IMR-90 (cell line): ENCODE results near the gene NPPA. TPM values are rescaled to one million over a fixed set of nuclear protein-coding genes. Genes with fewer than 3 reads are reported as not detected.

Experiments used
- ATAC-seq: fragments of 200-7000 bp; cut with Tn5 transposase; 2 replicates; pipeline ENCODE4 v1.9.1; 2020; ENCODE audit warnings: low read depth, mild to moderate bottlenecking, moderate library complexity
- BruUV-seq: library from RNA; stranded (reverse); fragments of 400-500 nt; replicated peaks from 2 replicates; lab custom pipeline; 2021; lab: Mats Ljungman, UMichigan
- CTCF ChIA-PET: fragments of 300-600 bp; formaldehyde crosslinking; extraction: SDS; loops from one replicate; lab custom pipeline; 2021; ENCODE audit warnings: antibody characterized with exemption; lab: Yijun Ruan, JAX
- POLR2A ChIA-PET: fragments of 300-600 bp; sonication (Branson Sonifier 250); formaldehyde crosslinking; loops from one replicate; lab custom pipeline; 2022; ENCODE audit warnings: antibody characterized with exemption; ENCODE audit not compliant: unreplicated experiment; lab: Charles Lee
- DNase-seq: peaks from one replicate; pipeline ENCODE4 v3.0.0; 2013
- H2AFZ ChIP-seq: replicated peaks from 2 replicates; pipeline ENCODE3; 2013; ENCODE audit warnings: low read length, mild to moderate bottlenecking; ENCODE audit not compliant: poor library complexity
- H2AK5ac ChIP-seq: 2 replicates; pipeline ENCODE4 v1.6.1; 2013; ENCODE audit warnings: low read depth, low read length, inconsistent platforms
- H2AK9ac ChIP-seq: replicated peaks from 2 replicates; pipeline ENCODE3; 2013; ENCODE audit warnings: mild to moderate bottlenecking, low read depth, low read length, moderate library complexity; ENCODE audit not compliant: poor library complexity
- H2BK120ac ChIP-seq: 2 replicates; pipeline ENCODE4 v1.6.1; 2013; ENCODE audit warnings: low read depth, low read length, inconsistent platforms
- H2BK15ac ChIP-seq: 3 replicates; pipeline ENCODE4 v1.6.1; 2013; ENCODE audit warnings: low read depth, low read length, inconsistent platforms
- H2BK20ac ChIP-seq: 2 replicates; pipeline ENCODE4 v1.6.1; 2013; ENCODE audit warnings: low read depth, mild to moderate bottlenecking, inconsistent platforms, low read length, moderate library complexity
- H2BK5ac ChIP-seq: 2 replicates; pipeline ENCODE4 v1.6.1; 2013; ENCODE audit warnings: mild to moderate bottlenecking, low read depth, low read length, inconsistent platforms; ENCODE audit not compliant: poor library complexity, severe bottlenecking
- H3K14ac ChIP-seq: replicated peaks from 2 replicates; pipeline ENCODE4 v1.6.1; 2013; ENCODE audit warnings: low read depth, low read length, inconsistent platforms
- H3K18ac ChIP-seq: 2 replicates; pipeline ENCODE4 v1.6.1; 2013; ENCODE audit warnings: low read depth, low read length, control low read depth
- H3K23ac ChIP-seq: 2 replicates; pipeline ENCODE4 v1.6.1; 2013; ENCODE audit warnings: low read depth, low read length, inconsistent platforms
- H3K27ac ChIP-seq: 2 replicates; pipeline ENCODE4 v1.5.1; 2013; ENCODE audit warnings: mild to moderate bottlenecking, control low read depth, low read length; ENCODE audit not compliant: insufficient read depth
- H3K27me3 ChIP-seq: 2 replicates; pipeline ENCODE4 v1.6.1; 2013; ENCODE audit warnings: low read length; ENCODE audit not compliant: control insufficient read depth, insufficient read depth
- H3K36me3 ChIP-seq: 2 replicates; pipeline ENCODE4 v1.6.1; 2013; ENCODE audit warnings: low read length, mixed read lengths; ENCODE audit not compliant: control insufficient read depth, insufficient read depth
- H3K4ac ChIP-seq: 2 replicates; pipeline ENCODE4 v1.6.1; 2013; ENCODE audit warnings: low read depth, low read length, inconsistent platforms
- H3K4me1 ChIP-seq: 2 replicates; pipeline ENCODE4 v1.6.1; 2013; ENCODE audit warnings: low read length, mixed read lengths; ENCODE audit not compliant: control insufficient read depth, insufficient read depth
- H3K4me2 ChIP-seq: 2 replicates; pipeline ENCODE4 v1.6.1; 2013; ENCODE audit warnings: low read depth, mild to moderate bottlenecking, control low read depth, low read length, moderate library complexity
- H3K4me3 ChIP-seq: 2 replicates; pipeline ENCODE4 v1.5.1; 2013; ENCODE audit warnings: low read depth, mild to moderate bottlenecking, control low read depth, low read length, moderate library complexity; ENCODE audit not compliant: insufficient read depth
- H3K56ac ChIP-seq: 2 replicates; pipeline ENCODE4 v1.6.1; 2013; ENCODE audit warnings: low read length, inconsistent platforms; ENCODE audit not compliant: insufficient read depth; ENCODE audit errors: extremely low read depth
- H3K79me1 ChIP-seq, 2 experiments: 2 replicates each; pipeline ENCODE4 v1.6.1; 2013; ENCODE audit warnings: low read length in 2 of 2, inconsistent platforms in 1 of 2, low read depth in 1 of 2
- H3K9ac ChIP-seq: 2 replicates; pipeline ENCODE4 v1.6.1; 2013; ENCODE audit warnings: low read depth, low read length, control low read depth
- H3K9me1 ChIP-seq: 2 replicates; pipeline ENCODE4 v1.6.1; 2013; ENCODE audit warnings: low read length, inconsistent platforms; ENCODE audit not compliant: insufficient read depth
- H3K9me3 ChIP-seq: 2 replicates; pipeline ENCODE4 v1.6.1; 2013; ENCODE audit warnings: low read length; ENCODE audit not compliant: control insufficient read depth, insufficient read depth
- H4K20me1 ChIP-seq: 2 replicates; pipeline ENCODE4 v1.6.1; 2013; ENCODE audit warnings: low read length, inconsistent platforms; ENCODE audit not compliant: insufficient read depth
- H4K5ac ChIP-seq: 2 replicates; pipeline ENCODE4 v1.6.1; 2013; ENCODE audit warnings: mild to moderate bottlenecking, low read depth, low read length, control low read depth
- H4K8ac ChIP-seq, 2 experiments: 2 replicates each; pipeline ENCODE4 v1.6.1; 2013; ENCODE audit warnings: low read depth in 2 of 2, low read length in 2 of 2, control low read depth in 1 of 2, inconsistent platforms in 1 of 2
- H4K91ac ChIP-seq: 2 replicates; pipeline ENCODE4 v1.6.1; 2013; ENCODE audit warnings: low read depth, low read length, inconsistent platforms; ENCODE audit not compliant: insufficient read depth
- BHLHE40 ChIP-seq: fragments of 150-350 bp; IDR thresholded peaks from 2 replicates; pipeline ENCODE4 v1.6.1; 2016; ENCODE audit warnings: mild to moderate bottlenecking, low read depth, low read length
- CEBPB ChIP-seq: IDR thresholded peaks from 2 replicates; pipeline ENCODE4 v1.6.1; 2012; ENCODE audit warnings: low read depth, low read length, improper control_type of control experiment
- CHD1 ChIP-seq: IDR thresholded peaks from 2 replicates; pipeline ENCODE4 v1.6.1; 2012; ENCODE audit warnings: low read depth, low read length, improper control_type of control experiment
- ELK1 ChIP-seq: fragments of 150-350 bp; IDR thresholded peaks from 2 replicates; pipeline ENCODE4 v1.6.1; 2016; ENCODE audit warnings: low read depth, mild to moderate bottlenecking, low read length, moderate library complexity, borderline replicate concordance
- FOS ChIP-seq: fragments of 150-350 bp; IDR thresholded peaks from 2 replicates; pipeline ENCODE4 v1.6.1; 2016; ENCODE audit warnings: low read depth, low read length
- MAFK ChIP-seq: IDR thresholded peaks from 2 replicates; pipeline ENCODE4 v1.6.1; 2012; ENCODE audit warnings: low read depth, low read length, improper control_type of control experiment
- MAZ ChIP-seq: IDR thresholded peaks from 2 replicates; pipeline ENCODE4 v1.6.1; 2012; ENCODE audit warnings: low read depth, mild to moderate bottlenecking, low read length, improper control_type of control experiment, moderate library complexity, borderline replicate concordance
- MXI1 ChIP-seq: IDR thresholded peaks from 2 replicates; pipeline ENCODE4 v1.6.1; 2012; ENCODE audit warnings: low read depth, mild to moderate bottlenecking, low read length, moderate library complexity, borderline replicate concordance
- NFE2L2 ChIP-seq: fragments of 150-350 bp; IDR thresholded peaks from 2 replicates; pipeline ENCODE4 v1.6.1; 2016; ENCODE audit warnings: low read depth, mild to moderate bottlenecking, low read length
- POLR2A ChIP-seq: IDR thresholded peaks from 2 replicates; pipeline ENCODE4 v1.6.1; 2012; ENCODE audit warnings: mild to moderate bottlenecking, low read depth, low read length
- RAD21 ChIP-seq: IDR thresholded peaks from 2 replicates; pipeline ENCODE4 v1.6.1; 2012; ENCODE audit warnings: low read length, improper control_type of control experiment
- RCOR1 ChIP-seq: IDR thresholded peaks from 2 replicates; pipeline ENCODE4 v1.6.1; 2012; ENCODE audit warnings: mild to moderate bottlenecking, low read length, improper control_type of control experiment; ENCODE audit not compliant: insufficient replicate concordance
- SMC3 ChIP-seq: fragments of 150-350 bp; IDR thresholded peaks from 2 replicates; pipeline ENCODE4 v1.6.1; 2016; ENCODE audit warnings: low read depth, mild to moderate bottlenecking, antibody characterized with exemption, low read length, moderate library complexity
- WGBS, 2 experiments: methylation state at CpG; one replicate each; pipeline versions ENCODE4 v1.1.5 to v1.1.7; 2013; ENCODE audit warnings: missing lambda C conversion rate in 2 of 2; ENCODE audit not compliant: insufficient read length in 1 of 2; ENCODE audit errors: extremely low coverage in 2 of 2; 5-methylcytosine and 5-hydroxymethylcytosine counted together
- dilution Hi-C: fragments of 300-500 bp; cut with HindIII; formaldehyde crosslinking; loops from one replicate; pipeline ENCODE4 v1.14.3; 2018; ENCODE audit warnings: low sequenced_read_pairs; ENCODE audit not compliant: unreplicated experiment
- in situ Hi-C: fragments of 300-500 bp; cut with MboI; formaldehyde crosslinking; loops from 3 replicates; pipeline ENCODE4 v1.14.3; 2019; ENCODE audit warnings: low sequenced_read_pairs, inconsistent platforms, mixed read lengths
- intact Hi-C: fragments of 100-400 bp; cut with micrococcal nuclease; formaldehyde crosslinking; loops from 2 replicates; pipeline ENCODE4 v1.10.0; 2022
- polyA plus RNA-seq, 3 experiments: library from polyadenylated mRNA; depleted of rRNA; stranded (reverse); fragments of >200 nt; gene quantifications; 2 replicates each; pipeline ENCODE4 v1.2.3, GENCODE V29; 2012; ENCODE audit warnings: low replicate concordance in 1 of 3
- total RNA-seq: library from RNA; depleted of rRNA; stranded (reverse); fragments of >200 nt; gene quantifications from 2 replicates; pipeline ENCODE4 v1.2.3, GENCODE V29; 2012
- TF ChIP-seq, protein P1 (sequence below): fragments of 150-350 bp; IDR thresholded peaks from 2 replicates; pipeline ENCODE4 v1.6.1; 2017; ENCODE audit warnings: mild to moderate bottlenecking, antibody characterized with exemption, low read length, low read depth
- TF ChIP-seq, protein P2 (sequence below): conservative IDR thresholded peaks from 2 replicates; pipeline ENCODE4 v1.5.1; 2012; ENCODE audit warnings: mild to moderate bottlenecking, low read depth, low read length, improper control_type of control experiment

The NPPA gene
- total and polyA plus RNA-seq, 2 of the 4 experiments (the other 2 are of a cell fraction), result not detected

GRCh38 chr1:11860083-11860482, 12.5 kb upstream of the NPPA start:
- no peaks in the 10 kb centered on the region for H3K79me1 ChIP-seq
- no peak overlapping the region for H4K91ac ChIP-seq
- no peak overlapping the region for H4K8ac ChIP-seq
- H3K56ac ChIP-seq, result no peak overlapping the region
- H3K4me2 ChIP-seq, result no peak overlapping the region
- H3K4me3 ChIP-seq, result no peak overlapping the region
- H2BK120ac ChIP-seq, result no peak overlapping the region
- no peaks in the 10 kb centered on the region for H4K20me1 ChIP-seq
- H3K9me1 ChIP-seq, result peaks cover 4% of the 10 kb centered on the region; the same call in 1 of the 2 replicates
- intact Hi-C loops (no loop called here), dilution Hi-C loops (no loop called here), in situ Hi-C loops (no loop called here)
- no peaks in the 10 kb centered on the region for H3K9me3 ChIP-seq
- H3K27me3 ChIP-seq, result peaks cover 26% of the 10 kb centered on the region
- no peak overlapping the region for H2BK5ac ChIP-seq
- POLR2A ChIA-PET, result no interaction called here
- H3K27ac ChIP-seq, result no peak overlapping the region
- no peak overlapping the region for H3K14ac ChIP-seq
- H2BK20ac ChIP-seq, result no peak overlapping the region
- H4K5ac ChIP-seq, result no peak overlapping the region
- DNase-seq (no peak), ATAC-seq (no peak)
- H2AFZ ChIP-seq, result no peak overlapping the region
- H3K36me3 ChIP-seq, result no peaks in the 10 kb centered on the region
- H2AK9ac ChIP-seq, result no peak overlapping the region
- H3K4ac ChIP-seq, result no peak overlapping the region
- H2AK5ac ChIP-seq, result no peak overlapping the region
- TF ChIP-seq RCOR1, result no peak
- TF ChIP-seq CEBPB, result no peak
- no peak for TF ChIP-seq CHD1
- no peak for TF ChIP-seq MXI1
- TF ChIP-seq NFE2L2, result no peak
- TF ChIP-seq BHLHE40, result no peak
- TF ChIP-seq ELK1, result no peak
- TF ChIP-seq POLR2A, result no peak
- TF ChIP-seq, protein P1, sequence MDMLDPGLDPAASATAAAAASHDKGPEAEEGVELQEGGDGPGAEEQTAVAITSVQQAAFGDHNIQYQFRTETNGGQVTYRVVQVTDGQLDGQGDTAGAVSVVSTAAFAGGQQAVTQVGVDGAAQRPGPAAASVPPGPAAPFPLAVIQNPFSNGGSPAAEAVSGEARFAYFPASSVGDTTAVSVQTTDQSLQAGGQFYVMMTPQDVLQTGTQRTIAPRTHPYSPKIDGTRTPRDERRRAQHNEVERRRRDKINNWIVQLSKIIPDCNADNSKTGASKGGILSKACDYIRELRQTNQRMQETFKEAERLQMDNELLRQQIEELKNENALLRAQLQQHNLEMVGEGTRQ, result no peak
- TF ChIP-seq RAD21, result no peak
- no peak for TF ChIP-seq MAZ
- TF ChIP-seq SMC3, result no peak
- TF ChIP-seq MAFK, result no peak
- TF ChIP-seq, protein P2, sequence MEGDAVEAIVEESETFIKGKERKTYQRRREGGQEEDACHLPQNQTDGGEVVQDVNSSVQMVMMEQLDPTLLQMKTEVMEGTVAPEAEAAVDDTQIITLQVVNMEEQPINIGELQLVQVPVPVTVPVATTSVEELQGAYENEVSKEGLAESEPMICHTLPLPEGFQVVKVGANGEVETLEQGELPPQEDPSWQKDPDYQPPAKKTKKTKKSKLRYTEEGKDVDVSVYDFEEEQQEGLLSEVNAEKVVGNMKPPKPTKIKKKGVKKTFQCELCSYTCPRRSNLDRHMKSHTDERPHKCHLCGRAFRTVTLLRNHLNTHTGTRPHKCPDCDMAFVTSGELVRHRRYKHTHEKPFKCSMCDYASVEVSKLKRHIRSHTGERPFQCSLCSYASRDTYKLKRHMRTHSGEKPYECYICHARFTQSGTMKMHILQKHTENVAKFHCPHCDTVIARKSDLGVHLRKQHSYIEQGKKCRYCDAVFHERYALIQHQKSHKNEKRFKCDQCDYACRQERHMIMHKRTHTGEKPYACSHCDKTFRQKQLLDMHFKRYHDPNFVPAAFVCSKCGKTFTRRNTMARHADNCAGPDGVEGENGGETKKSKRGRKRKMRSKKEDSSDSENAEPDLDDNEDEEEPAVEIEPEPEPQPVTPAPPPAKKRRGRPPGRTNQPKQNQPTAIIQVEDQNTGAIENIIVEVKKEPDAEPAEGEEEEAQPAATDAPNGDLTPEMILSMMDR, result no peak
- TF ChIP-seq FOS, result no peak
- no peak overlapping the region for H3K18ac ChIP-seq
- CTCF ChIA-PET, result no interaction called here
- no CpG with 5 or more reads among the region's 2 CpGs for WGBS, 2 experiments
- no peak overlapping the region for H2BK15ac ChIP-seq
- no peak overlapping the region for H3K9ac ChIP-seq
- H3K4me1 ChIP-seq, result 0 out of 2 replicates have a peak, but pooled peaks cover 1% of the 10 kb centered on the region
- no TSS peak for BruUV-seq
- H3K23ac ChIP-seq, result no peak overlapping the region
